GM06990 (cell line): ENCODE results near the gene INSM1.

Experiments used
- DNase-seq: peaks from one replicate; pipeline ENCODE4 v3.0.0-alpha.2; 2011; ENCODE audit not compliant: insufficient read length; ENCODE audit errors: extremely low read depth
- H3K27me3 ChIP-seq: replicated peaks from 2 replicates; pipeline ENCODE4 v1.6.0; 2011; ENCODE audit warnings: low read length; ENCODE audit not compliant: control insufficient read depth, insufficient read depth
- H3K36me3 ChIP-seq: 2 replicates; pipeline ENCODE4 v1.5.1; 2011; ENCODE audit warnings: low read length; ENCODE audit not compliant: control insufficient read depth, insufficient read depth
- H3K4me3 ChIP-seq: replicated peaks from 2 replicates; pipeline ENCODE4 v1.5.1; 2011; ENCODE audit warnings: low read depth, mild to moderate bottlenecking, control low read depth, low read length
- TF ChIP-seq, protein P1 (sequence below): IDR thresholded peaks from 2 replicates; pipeline ENCODE4 v1.5.1; 2011; ENCODE audit warnings: low read length, control low read depth, mild to moderate bottlenecking, inconsistent platforms; ENCODE audit not compliant: insufficient read depth, poor library complexity, severe bottlenecking

The INSM1 gene

DNA sequence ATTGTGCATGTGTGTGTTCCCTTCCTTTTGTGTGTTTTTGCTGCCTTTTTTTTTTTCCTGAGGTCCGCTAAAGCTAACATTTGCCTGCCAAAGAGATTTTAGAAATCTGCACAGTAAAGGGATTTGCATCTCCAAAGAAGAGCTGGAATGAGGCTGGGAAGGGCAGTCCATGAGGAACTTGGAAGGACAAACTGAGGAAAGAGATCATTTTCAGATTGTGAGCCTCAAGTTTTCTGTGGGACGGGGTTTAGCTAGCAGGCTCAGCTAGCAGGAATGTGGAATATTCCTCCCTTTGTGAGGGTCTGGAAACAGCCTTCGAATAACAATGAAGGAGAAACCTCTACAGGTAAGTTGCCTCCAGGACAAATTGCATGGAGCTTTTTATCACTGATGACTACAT is 3.8 kb downstream of the INSM1 start:
- Histone ChIP-seq H3K36me3 (no peaks in the 10 kb centered on the region), H3K27me3 (peaks cover 4% of the 10 kb centered on the region), H3K4me3 (no peak overlapping the region)
- DNase-seq, result no peak
- TF ChIP-seq, protein P1, sequence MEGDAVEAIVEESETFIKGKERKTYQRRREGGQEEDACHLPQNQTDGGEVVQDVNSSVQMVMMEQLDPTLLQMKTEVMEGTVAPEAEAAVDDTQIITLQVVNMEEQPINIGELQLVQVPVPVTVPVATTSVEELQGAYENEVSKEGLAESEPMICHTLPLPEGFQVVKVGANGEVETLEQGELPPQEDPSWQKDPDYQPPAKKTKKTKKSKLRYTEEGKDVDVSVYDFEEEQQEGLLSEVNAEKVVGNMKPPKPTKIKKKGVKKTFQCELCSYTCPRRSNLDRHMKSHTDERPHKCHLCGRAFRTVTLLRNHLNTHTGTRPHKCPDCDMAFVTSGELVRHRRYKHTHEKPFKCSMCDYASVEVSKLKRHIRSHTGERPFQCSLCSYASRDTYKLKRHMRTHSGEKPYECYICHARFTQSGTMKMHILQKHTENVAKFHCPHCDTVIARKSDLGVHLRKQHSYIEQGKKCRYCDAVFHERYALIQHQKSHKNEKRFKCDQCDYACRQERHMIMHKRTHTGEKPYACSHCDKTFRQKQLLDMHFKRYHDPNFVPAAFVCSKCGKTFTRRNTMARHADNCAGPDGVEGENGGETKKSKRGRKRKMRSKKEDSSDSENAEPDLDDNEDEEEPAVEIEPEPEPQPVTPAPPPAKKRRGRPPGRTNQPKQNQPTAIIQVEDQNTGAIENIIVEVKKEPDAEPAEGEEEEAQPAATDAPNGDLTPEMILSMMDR, result no peak

DNA sequence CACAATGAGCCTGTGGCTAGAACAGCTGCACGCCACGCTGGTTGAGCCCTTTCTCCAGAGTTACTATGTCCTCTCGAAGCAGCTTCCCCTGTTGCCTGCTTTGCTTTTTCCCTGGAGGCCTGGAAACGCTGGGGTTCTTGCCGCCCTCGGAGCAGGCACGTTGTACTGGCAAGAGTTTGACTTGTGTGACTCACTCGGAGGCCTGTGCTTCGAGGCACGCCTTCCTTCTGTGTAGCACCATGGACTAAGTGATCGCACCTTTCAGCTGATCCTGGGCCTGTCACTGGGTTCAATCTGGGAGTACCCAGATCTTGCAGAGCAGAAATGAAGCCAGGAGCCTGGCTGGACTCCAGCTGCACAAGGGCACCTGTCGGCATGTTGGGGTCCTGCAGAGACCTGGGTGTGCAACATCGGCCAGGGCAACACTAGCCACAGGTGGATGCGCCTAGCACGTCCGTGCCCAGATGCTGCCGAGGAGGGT is 5.2 kb downstream of the INSM1 start:
- H3K4me3 ChIP-seq, result no peak overlapping the region
- DNase-seq, result no peak
- no peaks in the 10 kb centered on the region for H3K36me3 ChIP-seq
- TF ChIP-seq, protein P1, result no peak
- H3K27me3 ChIP-seq, result peaks cover 4% of the 10 kb centered on the region

DNA sequence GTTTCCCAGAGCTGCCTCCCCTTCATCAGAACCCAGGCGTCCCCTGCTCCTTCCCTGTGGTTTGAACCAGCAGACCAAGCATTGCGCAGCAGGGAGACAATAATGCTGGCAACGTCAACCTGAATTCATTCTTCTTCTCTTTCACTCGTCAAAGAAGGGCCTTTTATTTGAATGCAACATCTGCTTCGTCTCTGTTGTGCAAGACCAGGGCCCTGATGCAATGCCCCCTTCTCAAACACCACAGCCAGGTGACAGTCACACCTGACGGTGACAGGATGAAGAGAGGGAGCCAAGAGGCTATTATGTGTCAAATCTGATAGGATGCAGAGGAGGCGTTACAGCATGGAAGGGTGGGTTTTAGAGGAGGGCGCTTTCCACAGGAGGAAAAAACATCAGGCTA is 8.0 kb downstream of the INSM1 start:
- Histone ChIP-seq H3K4me3 (no peak overlapping the region), H3K27me3 (peaks cover 4% of the 10 kb centered on the region), H3K36me3 (no peaks in the 10 kb centered on the region)
- TF ChIP-seq, protein P1, result no peak
- no peak for DNase-seq

DNA sequence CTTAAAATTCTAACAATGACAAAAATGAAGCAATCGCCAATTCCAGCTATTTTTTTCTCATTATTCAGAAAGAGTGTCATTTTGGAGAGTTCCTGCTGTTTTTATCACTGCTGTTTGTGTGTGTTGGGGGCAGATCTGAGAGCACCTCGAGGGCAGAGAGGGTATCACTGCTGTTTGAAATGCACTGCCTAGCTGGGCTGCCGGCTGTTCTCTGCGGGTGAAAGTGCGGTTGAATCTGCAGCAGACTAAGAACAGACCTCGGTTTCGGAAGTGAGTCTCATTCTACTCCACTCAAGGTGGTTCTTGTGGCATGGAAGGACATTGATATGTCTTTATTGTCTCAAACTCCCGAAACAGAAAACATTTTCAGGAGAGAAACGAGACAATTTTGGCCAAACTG is 18.3 kb downstream of the INSM1 start:
- DNase-seq, result no peak

DNA sequence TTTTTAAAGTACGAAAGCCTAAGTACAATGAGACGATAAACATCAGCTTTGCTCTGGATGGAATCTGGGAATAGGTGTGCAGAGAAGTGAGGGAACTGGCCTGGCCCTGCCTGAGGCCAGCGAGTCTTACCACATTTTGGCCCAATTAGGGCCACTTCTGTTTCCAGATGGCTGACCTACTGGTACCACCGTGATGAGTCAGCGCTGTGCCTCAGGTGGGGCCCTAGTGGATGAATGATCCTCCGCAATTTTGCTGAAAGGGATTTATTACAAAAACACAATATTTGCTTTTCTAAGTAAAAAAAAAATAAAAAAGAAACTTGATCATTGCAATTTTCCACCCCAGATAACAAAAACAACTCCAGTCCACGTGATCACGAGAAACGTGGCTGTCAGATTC is 22.5 kb downstream of the INSM1 start:
- Histone ChIP-seq H3K36me3 (no peaks in the 10 kb centered on the region), H3K27me3 (no peaks in the 10 kb centered on the region), H3K4me3 (no peak overlapping the region)
- DNase-seq, result no peak
- TF ChIP-seq, protein P1, result no peak

More for the DNA sequence above, 18.3 kb downstream of the INSM1 start:
- H3K36me3 ChIP-seq, result no peaks in the 10 kb centered on the region
- TF ChIP-seq, protein P1, result no peak
- no peak overlapping the region for H3K4me3 ChIP-seq
- H3K27me3 ChIP-seq, result no peaks in the 10 kb centered on the region; the same call in 1 of the 2 replicates

DNA sequence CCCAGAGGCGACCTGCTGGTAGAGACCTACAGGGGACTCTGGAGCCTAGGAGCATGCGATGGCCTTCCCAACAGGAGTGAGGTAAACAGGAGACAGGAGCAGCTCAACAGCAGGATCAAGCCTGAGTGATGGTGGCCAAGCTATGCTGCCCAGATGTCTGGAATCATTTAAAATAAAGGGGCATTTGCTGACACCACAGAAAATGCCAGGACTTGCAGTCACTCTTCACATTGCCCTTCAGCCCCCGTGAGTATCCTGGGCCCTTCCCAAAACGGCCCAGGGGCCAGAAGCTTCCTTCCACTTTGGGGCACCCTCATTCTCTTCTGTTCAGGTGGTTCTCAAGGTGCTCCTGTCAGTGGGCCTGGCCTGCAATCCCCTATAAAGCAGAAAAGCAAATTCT is 23.2 kb downstream of the INSM1 start:
- no peak for DNase-seq
- TF ChIP-seq, protein P1, result no peak
- Histone ChIP-seq H3K27me3 (no peaks in the 10 kb centered on the region), H3K4me3 (no peak overlapping the region), H3K36me3 (no peaks in the 10 kb centered on the region)
